Measurements from ENCODE around the gene N4BP2.
A peak's percentile ranks its signal among the peaks of the same experiment; 100 is the strongest.

The N4BP2 gene

GRCh38 chr4:40152637-40153036, 96.0 kb downstream of the N4BP2 start:
- no peak for DNase-seq (ENCODE audit: low read depth in 2 of 2)

- DNase-seq (ENCODE audit: low read depth in 2 of 2): no peak
Observed at GRCh38 chr4:40157436-40157835, 100.8 kb downstream of the N4BP2 start.

DNA sequence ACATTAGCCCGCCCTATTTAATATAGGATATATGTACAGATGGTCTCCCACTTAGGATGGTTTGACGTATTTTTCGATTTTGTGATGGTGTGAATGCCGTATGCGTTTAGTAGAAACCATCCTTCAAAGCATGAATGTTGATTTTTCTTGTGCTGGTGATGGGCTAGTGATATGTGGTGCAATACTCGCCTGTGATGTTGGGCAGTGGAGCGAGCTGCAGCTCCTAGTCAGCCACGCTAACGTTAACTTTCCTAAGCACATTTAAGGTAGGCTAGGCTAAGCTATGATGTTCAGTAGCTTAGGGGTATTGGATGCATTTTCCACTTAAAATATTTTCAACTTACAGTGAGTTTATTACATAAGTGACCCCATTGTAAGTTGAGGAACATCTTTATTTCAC, 103.6 kb downstream of the N4BP2 start:
- DNase-seq (ENCODE audit: low read depth in 2 of 2): no peak

- DNase-seq (ENCODE audit: low read depth in 2 of 2): no peak
Observed at GRCh38 chr4:40164459-40164858, 107.8 kb downstream of the N4BP2 start.

- DNase-seq (ENCODE audit: low read depth in 2 of 2): no peak
Observed at GRCh38 chr4:40165916-40166315, 109.3 kb downstream of the N4BP2 start.

- no peak for DNase-seq (ENCODE audit: low read depth in 2 of 2)
Observed at GRCh38 chr4:40168070-40168469, 111.4 kb downstream of the N4BP2 start.

- no peak for DNase-seq (ENCODE audit: low read depth in 2 of 2)
Observed at GRCh38 chr4:40170588-40170987, 113.9 kb downstream of the N4BP2 start.

DNA sequence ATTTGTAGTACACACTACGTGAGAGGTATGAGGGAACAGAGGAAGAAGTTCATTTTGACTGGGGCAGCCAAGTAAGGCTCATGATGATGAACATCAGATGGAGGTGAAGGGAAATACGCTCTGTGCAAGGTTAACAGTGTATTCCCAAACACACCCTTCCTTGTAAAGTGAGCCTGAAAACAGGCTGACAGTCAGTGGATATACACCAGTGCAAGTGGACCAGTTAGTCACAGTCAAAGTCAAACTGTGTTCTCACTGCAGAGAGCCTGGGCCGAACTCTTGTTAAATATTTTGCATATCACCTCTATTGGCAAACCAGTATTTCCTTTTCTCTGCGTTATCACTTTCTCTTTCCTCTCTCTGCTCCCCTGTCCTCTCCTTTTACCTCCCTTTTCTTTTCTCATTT, 116.8 kb downstream of the N4BP2 start:
- no peak for DNase-seq (ENCODE audit: low read depth in 2 of 2)

DNA sequence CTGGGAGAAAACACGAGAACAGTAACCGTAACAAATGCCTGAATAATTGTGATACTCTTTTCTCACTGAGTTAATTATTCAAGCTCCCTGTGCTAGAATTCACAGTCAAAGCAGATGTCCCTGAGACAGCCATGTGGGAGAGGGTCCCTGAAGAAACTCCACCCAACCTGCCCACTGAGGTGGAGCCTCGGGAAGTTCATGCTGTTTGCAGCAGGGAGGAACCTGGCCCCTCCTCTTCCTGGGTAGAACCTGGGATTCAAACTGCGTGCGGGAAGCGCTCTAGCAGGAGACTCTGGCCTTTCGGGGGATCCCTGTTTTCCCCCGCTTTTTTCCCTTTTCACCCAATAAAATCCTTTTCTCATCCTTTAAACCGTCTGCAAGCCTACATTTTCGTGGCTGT, 120.0 kb downstream of the N4BP2 start:
- no peak for DNase-seq (ENCODE audit: low read depth in 2 of 2)

DNA sequence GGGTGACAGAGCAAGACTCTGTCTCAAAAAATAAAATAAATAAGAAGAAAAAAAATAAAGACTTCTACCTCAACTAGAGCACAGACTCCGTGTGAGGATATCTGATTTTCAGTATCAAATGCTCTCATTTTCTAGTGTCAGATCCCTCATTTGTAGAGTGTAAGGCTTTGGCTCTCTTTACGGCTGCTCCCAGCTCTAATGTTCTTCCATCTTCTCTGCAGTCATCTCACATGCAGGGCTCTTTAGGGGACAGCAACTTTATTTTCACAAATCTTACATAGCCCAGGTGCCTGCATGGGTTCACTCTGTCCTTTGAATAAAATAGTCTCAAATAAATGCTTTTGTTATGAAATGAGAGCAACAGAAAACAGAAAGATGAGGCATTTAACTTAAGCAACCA, 120.9 kb downstream of the N4BP2 start:
- DNase-seq (ENCODE audit: low read depth in 2 of 2): no peak

DNA sequence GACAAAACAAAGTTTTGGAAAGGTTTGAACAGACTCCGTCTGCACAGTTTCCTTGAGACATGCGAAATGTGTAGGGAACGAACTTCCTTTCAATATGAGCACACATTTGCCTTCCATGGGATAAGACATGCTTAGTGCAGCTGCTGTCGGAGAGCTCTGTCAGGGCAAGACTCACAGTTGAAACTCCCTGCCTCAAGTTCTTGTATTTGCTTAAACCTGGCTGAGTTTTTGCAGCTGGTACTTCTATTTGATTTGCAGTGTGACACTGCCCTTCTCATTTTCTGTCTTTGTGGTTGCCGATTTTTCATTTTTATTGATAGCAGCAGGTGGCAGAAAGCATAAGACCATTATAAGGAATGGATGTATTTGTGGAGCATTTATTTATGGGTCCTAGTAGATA, 122.0 kb downstream of the N4BP2 start:
- no peak for DNase-seq (ENCODE audit: low read depth in 2 of 2)

DNA sequence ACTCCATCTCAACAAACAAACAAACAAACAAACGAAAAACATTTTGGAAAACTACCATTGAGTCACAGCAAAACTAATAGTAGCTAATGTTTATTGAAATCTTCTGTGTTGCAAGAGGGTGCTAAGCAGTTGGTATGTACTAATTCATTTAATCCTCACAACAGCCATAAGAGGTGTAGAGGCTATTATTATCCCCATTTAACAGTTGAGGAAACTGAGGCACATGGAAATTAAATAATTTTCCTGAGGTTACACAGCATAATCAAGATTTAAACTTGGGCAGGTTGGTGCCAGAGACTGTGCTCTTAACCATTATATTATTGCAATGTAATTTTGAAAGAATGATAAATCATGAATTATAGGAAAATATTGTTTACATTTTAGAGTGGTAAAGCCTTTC, 122.7 kb downstream of the N4BP2 start:
- no peak for DNase-seq (ENCODE audit: low read depth in 2 of 2)

DNA sequence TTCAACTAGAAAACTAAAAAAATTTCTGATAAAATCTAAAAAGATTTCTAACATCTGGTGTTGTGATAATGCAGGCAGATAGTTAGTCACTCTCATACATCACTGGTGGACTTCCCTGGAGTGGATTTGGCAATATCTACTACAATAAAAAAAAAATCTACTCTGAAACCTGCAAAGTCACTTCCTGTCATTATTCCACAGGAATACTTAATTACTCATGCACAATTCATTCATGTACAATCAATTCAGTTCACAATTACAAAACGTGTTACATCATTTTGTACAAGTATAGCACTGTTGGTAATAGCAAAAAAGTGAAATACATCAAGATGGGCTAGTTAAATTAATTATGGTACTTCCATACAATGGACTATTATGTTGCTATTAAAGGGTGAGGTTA, 123.7 kb downstream of the N4BP2 start:
- DNase-seq (ENCODE audit: low read depth in 2 of 2): peak; percentile 82 to 85

- no peak for DNase-seq (ENCODE audit: low read depth in 2 of 2)
Observed at GRCh38 chr4:40182001-40182400, 125.4 kb downstream of the N4BP2 start.

GRCh38 chr4:40182954-40183353, 126.3 kb downstream of the N4BP2 start:
- DNase-seq (ENCODE audit: low read depth in 2 of 2): no peak

DNA sequence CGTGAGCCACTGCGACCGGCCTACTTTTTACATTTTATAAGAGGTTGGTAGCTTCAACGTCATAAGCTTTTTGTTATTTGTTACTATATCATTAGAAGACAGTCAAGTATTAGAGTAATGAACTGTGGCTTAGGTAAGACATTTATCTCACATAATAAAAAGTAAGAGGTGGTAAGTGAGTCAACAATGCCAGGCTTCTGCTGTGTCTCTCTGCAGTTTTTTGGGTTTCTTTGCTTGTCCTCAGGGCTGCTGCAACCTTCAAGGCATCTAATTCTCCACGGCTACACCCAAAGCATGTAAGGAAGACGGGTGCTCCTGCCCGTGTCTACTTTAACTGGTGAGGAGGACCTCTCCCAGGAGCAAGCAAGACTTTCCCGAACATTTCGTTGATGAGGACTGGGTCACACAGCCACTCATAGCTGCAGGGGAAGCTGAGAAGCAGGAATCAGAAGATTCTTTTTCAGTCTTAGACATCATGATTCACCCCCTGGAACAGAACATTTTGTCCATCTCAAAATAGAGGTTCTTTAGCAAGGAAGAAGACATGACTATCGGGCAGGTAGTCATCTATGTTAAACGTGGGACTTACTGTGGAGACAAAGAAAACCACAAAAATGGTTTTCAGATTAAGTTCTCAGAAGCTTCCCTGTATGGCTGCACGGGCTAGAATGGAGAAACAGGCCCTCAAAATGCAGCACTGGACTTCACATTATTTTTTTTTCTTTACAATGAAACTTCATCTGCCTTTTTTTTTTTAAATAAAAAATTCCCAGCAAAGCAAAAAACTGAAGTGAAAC, 127.2 kb downstream of the N4BP2 start:
- no peak for DNase-seq (ENCODE audit: low read depth in 2 of 2)

GRCh38 chr4:40185830-40186664, 129.4 kb downstream of the N4BP2 start:
- peak; percentile 15 to 22 for DNase-seq (ENCODE audit: low read depth in 2 of 2)

- no peak for DNase-seq (ENCODE audit: low read depth in 2 of 2)
Observed at GRCh38 chr4:40186665-40187014, 130.0 kb downstream of the N4BP2 start.

GRCh38 chr4:40187386-40187906, 130.8 kb downstream of the N4BP2 start:
- DNase-seq (ENCODE audit: low read depth in 2 of 2): no peak

- no peak for DNase-seq (ENCODE audit: low read depth in 2 of 2)
Observed at GRCh38 chr4:40190019-40190418, 133.4 kb downstream of the N4BP2 start.

- no peak for DNase-seq (ENCODE audit: low read depth in 2 of 2)
Observed at GRCh38 chr4:40190465-40190864, 133.8 kb downstream of the N4BP2 start.

- DNase-seq (ENCODE audit: low read depth in 2 of 2): no peak
Observed at GRCh38 chr4:40190880-40191815, 134.5 kb downstream of the N4BP2 start.
